ENCODE data around the gene ARR3.
"Not testable (repeated sequence)": the region's sequence is repeated elsewhere in the genome, so short reads cannot be mapped to it uniquely, and the experiment has no call there.

The ARR3 gene

GRCh38 chrX:70301716-70302115, 33.6 kb downstream of the ARR3 start:
- Histone ChIP-seq H3K9me3 (ENCODE audit: severe bottlenecking) (no peaks in the 10 kb centered on the region), H3K27me3 (ENCODE audit: insufficient read depth, low read depth, severe bottlenecking) (no peaks in the 10 kb centered on the region), H3K27ac (no peak overlapping the region), H3K36me3 (peaks cover 31% of the 10 kb centered on the region), H3K4me3 (ENCODE audit: low read depth, low read length) (no peak overlapping the region)
- DNase-seq, result no peak
- TF ChIP-seq, protein P1, sequence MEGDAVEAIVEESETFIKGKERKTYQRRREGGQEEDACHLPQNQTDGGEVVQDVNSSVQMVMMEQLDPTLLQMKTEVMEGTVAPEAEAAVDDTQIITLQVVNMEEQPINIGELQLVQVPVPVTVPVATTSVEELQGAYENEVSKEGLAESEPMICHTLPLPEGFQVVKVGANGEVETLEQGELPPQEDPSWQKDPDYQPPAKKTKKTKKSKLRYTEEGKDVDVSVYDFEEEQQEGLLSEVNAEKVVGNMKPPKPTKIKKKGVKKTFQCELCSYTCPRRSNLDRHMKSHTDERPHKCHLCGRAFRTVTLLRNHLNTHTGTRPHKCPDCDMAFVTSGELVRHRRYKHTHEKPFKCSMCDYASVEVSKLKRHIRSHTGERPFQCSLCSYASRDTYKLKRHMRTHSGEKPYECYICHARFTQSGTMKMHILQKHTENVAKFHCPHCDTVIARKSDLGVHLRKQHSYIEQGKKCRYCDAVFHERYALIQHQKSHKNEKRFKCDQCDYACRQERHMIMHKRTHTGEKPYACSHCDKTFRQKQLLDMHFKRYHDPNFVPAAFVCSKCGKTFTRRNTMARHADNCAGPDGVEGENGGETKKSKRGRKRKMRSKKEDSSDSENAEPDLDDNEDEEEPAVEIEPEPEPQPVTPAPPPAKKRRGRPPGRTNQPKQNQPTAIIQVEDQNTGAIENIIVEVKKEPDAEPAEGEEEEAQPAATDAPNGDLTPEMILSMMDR (IDR thresholded peaks at IDR 0.05; ENCODE audit: low read depth, low read length), result no peak

- TF ChIP-seq, protein P1 (IDR thresholded peaks at IDR 0.05; ENCODE audit: low read depth, low read length), result no peak
- no peak overlapping the region for H3K27ac ChIP-seq
- H3K27me3 ChIP-seq (ENCODE audit: insufficient read depth, low read depth, severe bottlenecking), result no peaks in the 10 kb centered on the region
- no peak overlapping the region for H3K4me3 ChIP-seq (ENCODE audit: low read depth, low read length)
- peaks cover 9% of the 10 kb centered on the region for H3K36me3 ChIP-seq
- DNase-seq, result no peak
- H3K9me3 ChIP-seq (ENCODE audit: severe bottlenecking), result no peaks in the 10 kb centered on the region
These were observed 45.4 kb downstream of the ARR3 start for GRCh38 chrX:70313503-70313902.

GRCh38 chrX:70322784-70323183, 54.6 kb downstream of the ARR3 start:
- no peaks in the 10 kb centered on the region for H3K9me3 ChIP-seq (ENCODE audit: severe bottlenecking)
- TF ChIP-seq, protein P1 (IDR thresholded peaks at IDR 0.05; ENCODE audit: low read depth, low read length), result no peak
- DNase-seq, result no peak
- no peak overlapping the region for H3K4me3 ChIP-seq (ENCODE audit: low read depth, low read length)
- no peak overlapping the region for H3K27ac ChIP-seq
- H3K27me3 ChIP-seq (ENCODE audit: insufficient read depth, low read depth, severe bottlenecking), result no peaks in the 10 kb centered on the region
- peaks cover 10% of the 10 kb centered on the region; the same call in 1 of the 2 replicates for H3K36me3 ChIP-seq

DNA sequence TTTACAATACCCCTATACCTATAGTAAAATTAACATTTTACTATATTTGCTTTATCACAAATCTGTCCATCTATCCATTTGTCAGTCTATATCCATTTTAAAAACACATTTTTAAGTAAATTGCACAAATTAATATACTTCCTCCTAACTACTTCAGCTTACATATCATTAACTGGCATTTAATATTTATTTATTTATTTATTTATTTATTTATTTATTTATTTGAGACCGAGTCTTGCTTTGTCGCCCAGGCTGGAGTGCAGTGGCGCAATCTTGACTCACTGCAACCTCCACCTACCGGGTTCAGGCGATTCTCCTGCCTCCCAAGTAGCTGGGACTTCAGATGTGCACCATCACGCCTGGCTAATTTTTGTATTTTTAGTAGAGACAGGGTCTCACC, 55.5 kb downstream of the ARR3 start:
- not testable (repeated sequence) for H3K9me3 ChIP-seq (ENCODE audit: severe bottlenecking); DNase-seq; H3K36me3 ChIP-seq; H3K27me3 ChIP-seq (ENCODE audit: insufficient read depth, low read depth, severe bottlenecking); H3K27ac ChIP-seq; H3K4me3 ChIP-seq (ENCODE audit: low read depth, low read length)

DNA sequence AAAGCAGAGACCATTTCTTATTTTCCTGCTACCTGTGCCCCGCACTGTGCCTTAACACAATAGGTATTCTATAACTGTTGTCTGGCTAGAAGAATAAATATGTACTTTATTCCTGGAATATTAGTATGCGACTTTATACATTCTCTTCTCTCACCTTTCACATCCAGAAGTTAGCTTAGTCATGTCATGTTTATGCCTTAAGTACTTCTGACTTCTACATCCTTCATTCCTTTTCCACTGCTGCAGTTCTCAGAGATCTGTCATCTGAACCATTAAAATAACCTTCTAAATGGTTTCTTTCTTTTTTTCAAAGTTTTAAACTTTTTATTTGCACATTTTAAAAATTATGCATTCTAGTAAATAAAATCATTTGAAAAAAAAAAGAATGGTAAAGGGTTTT, 56.2 kb downstream of the ARR3 start:
- TF ChIP-seq, protein P1 (IDR thresholded peaks at IDR 0.05; ENCODE audit: low read depth, low read length), result no peak
- H3K27ac ChIP-seq, result no peak overlapping the region
- no peaks in the 10 kb centered on the region for H3K9me3 ChIP-seq (ENCODE audit: severe bottlenecking)
- peaks cover 7% of the 10 kb centered on the region; the same call in 1 of the 2 replicates for H3K36me3 ChIP-seq
- no peak for DNase-seq
- H3K27me3 ChIP-seq (ENCODE audit: insufficient read depth, low read depth, severe bottlenecking), result no peaks in the 10 kb centered on the region
- no peak overlapping the region for H3K4me3 ChIP-seq (ENCODE audit: low read depth, low read length)

DNA sequence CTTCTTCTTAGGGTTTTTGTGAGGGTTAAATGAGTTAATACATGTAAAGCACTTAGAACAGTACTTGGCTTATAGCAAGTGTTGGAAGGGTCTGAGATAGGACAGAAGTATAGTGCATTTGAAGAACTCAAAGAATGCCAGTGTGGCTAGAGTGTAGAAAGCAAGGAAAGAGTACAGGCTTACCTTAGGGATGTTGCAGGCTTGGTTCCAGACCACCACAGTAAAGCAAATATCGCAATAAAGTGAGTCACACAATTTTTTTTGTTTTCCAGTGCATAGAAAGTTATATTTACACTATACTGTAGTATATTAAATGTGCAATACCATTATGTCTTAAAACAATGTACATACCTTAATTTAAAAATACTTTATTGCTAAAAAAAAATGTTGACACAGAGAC, 63.0 kb downstream of the ARR3 start:
- Histone ChIP-seq H3K27ac (no peak overlapping the region), H3K9me3 (ENCODE audit: severe bottlenecking) (no peaks in the 10 kb centered on the region), H3K4me3 (ENCODE audit: low read depth, low read length) (no peak overlapping the region), H3K27me3 (ENCODE audit: insufficient read depth, low read depth, severe bottlenecking) (no peaks in the 10 kb centered on the region), H3K36me3 (peaks cover 14% of the 10 kb centered on the region)
- no peak for DNase-seq
- TF ChIP-seq, protein P1 (IDR thresholded peaks at IDR 0.05; ENCODE audit: low read depth, low read length), result no peak

Measured in WERI-Rb-1 (cell line).